A673 (cell line): ENCODE results near the gene GLI3. TPM values are rescaled to one million over a fixed set of nuclear protein-coding genes. Genes with fewer than 3 reads are reported as not detected.

Source experiments
- BruUV-seq: library from RNA; stranded (reverse); fragments of 400-500 nt; replicated peaks from 2 replicates; lab custom pipeline; 2021; lab: Mats Ljungman, UMichigan
- CTCF ChIA-PET: fragments of 300-600 bp; sonication (Branson Sonifier 250); formaldehyde crosslinking; loops from one replicate; lab custom pipeline; 2022; ENCODE audit warnings: antibody characterized with exemption; lab: Charles Lee
- POLR2A ChIA-PET: fragments of 300-600 bp; sonication (Branson Sonifier 250); formaldehyde crosslinking; loops from one replicate; lab custom pipeline; 2022; ENCODE audit warnings: antibody characterized with exemption; ENCODE audit not compliant: low non-redundant PET; lab: Charles Lee
- DNase-seq: peaks from one replicate; pipeline ENCODE4 v3.0.0-alpha.2; 2015; ENCODE audit warnings: low spot score
- H3K27ac ChIP-seq: fragments of 200-600 bp; sonication (generic); 2 replicates; pipeline ENCODE4 v1.5.1; 2016; ENCODE audit warnings: mixed run types, low read depth, mild to moderate bottlenecking, mixed read lengths, antibody characterized with exemption, low read length; ENCODE audit not compliant: poor library complexity, severe bottlenecking
- H3K27me3 ChIP-seq: fragments of 200-600 bp; sonication (generic); replicated peaks from 2 replicates; pipeline ENCODE4 v1.6.1; 2017; ENCODE audit warnings: mixed run types, low read depth, mild to moderate bottlenecking, mixed read lengths, antibody characterized with exemption, low read length; ENCODE audit not compliant: insufficient read depth, poor library complexity
- H3K36me3 ChIP-seq: fragments of 200-600 bp; sonication (generic); 2 replicates; pipeline ENCODE4 v1.6.1; 2016; ENCODE audit warnings: mixed run types, mild to moderate bottlenecking, mixed read lengths, antibody characterized with exemption, low read length; ENCODE audit not compliant: insufficient read depth, poor library complexity, severe bottlenecking
- H3K4me1 ChIP-seq: fragments of 200-600 bp; sonication (generic); 2 replicates; pipeline ENCODE4 v1.6.1; 2017; ENCODE audit warnings: mixed run types, mild to moderate bottlenecking, mixed read lengths, antibody characterized with exemption, low read length; ENCODE audit not compliant: insufficient read depth, poor library complexity, severe bottlenecking
- H3K4me3 ChIP-seq: fragments of 200-600 bp; sonication (generic); 2 replicates; pipeline ENCODE4 v1.5.1; 2016; ENCODE audit warnings: low read depth, mixed run types, mild to moderate bottlenecking, mixed read lengths, low read length; ENCODE audit not compliant: poor library complexity, severe bottlenecking
- H3K9me3 ChIP-seq: fragments of 200-600 bp; sonication (generic); 2 replicates; pipeline ENCODE4 v1.6.1; 2016; ENCODE audit warnings: mixed run types, low read depth, mild to moderate bottlenecking, mixed read lengths, antibody characterized with exemption, low read length; ENCODE audit not compliant: poor library complexity, severe bottlenecking
- EZH2 ChIP-seq: fragments of 200-600 bp; sonication (generic); IDR thresholded peaks from 2 replicates; pipeline ENCODE4 v1.6.1; 2017; ENCODE audit warnings: borderline replicate concordance, low read depth, mild to moderate bottlenecking, mixed read lengths, antibody characterized with exemption, low read length; ENCODE audit not compliant: poor library complexity, severe bottlenecking
- intact Hi-C: fragments of 100-400 bp; cut with micrococcal nuclease; formaldehyde crosslinking; loops from one replicate; pipeline ENCODE4 v1.10.0; 2022; ENCODE audit not compliant: unreplicated experiment
- total RNA-seq: library from RNA; stranded (reverse); gene quantifications from 2 replicates; pipeline ENCODE4 v1.2.3, GENCODE V29; 2021
- TF ChIP-seq, protein P1 (sequence below): fragments of 300-800, 200-600 bp; sonication (generic); conservative IDR thresholded peaks from 2 replicates; pipeline ENCODE4 v1.5.1; 2017; ENCODE audit warnings: low read depth, mild to moderate bottlenecking, antibody characterized with exemption, low read length, moderate library complexity, mixed read lengths

GLI3 gene
- total RNA-seq, 1 experiment from 2014 or later, result 52.6 TPM

GRCh38 chr7:42139751-42140150 lies 97.3 kb downstream of the GLI3 start:
- Histone ChIP-seq H3K27ac (no peak overlapping the region), H3K9me3 (no peaks in the 10 kb centered on the region), H3K36me3 (no peaks in the 10 kb centered on the region), H3K4me1 (peaks cover 40% of the 10 kb centered on the region), H3K4me3 (no peak overlapping the region), H3K27me3 (no peaks in the 10 kb centered on the region)
- no peak for DNase-seq
- ChIA-PET POLR2A (no interaction called here), CTCF (no interaction called here)
- no peak for TF ChIP-seq EZH2
- TF ChIP-seq, protein P1, sequence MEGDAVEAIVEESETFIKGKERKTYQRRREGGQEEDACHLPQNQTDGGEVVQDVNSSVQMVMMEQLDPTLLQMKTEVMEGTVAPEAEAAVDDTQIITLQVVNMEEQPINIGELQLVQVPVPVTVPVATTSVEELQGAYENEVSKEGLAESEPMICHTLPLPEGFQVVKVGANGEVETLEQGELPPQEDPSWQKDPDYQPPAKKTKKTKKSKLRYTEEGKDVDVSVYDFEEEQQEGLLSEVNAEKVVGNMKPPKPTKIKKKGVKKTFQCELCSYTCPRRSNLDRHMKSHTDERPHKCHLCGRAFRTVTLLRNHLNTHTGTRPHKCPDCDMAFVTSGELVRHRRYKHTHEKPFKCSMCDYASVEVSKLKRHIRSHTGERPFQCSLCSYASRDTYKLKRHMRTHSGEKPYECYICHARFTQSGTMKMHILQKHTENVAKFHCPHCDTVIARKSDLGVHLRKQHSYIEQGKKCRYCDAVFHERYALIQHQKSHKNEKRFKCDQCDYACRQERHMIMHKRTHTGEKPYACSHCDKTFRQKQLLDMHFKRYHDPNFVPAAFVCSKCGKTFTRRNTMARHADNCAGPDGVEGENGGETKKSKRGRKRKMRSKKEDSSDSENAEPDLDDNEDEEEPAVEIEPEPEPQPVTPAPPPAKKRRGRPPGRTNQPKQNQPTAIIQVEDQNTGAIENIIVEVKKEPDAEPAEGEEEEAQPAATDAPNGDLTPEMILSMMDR, result no peak
- BruUV-seq, result no TSS peak
- intact Hi-C loops, result loop anchor here (5.0 kb wide), 1 partner anchor 93 kb away; no protein-coding TSS in a partner anchor

GRCh38 chr7:42138691-42139090 lies 98.3 kb downstream of the GLI3 start:
- intact Hi-C loops, result no loop called here
- CTCF ChIA-PET, result interaction anchor here (0.7 kb wide), 1 partner anchor 62 kb away, joined by 4 read pairs; no protein-coding TSS in a partner anchor
- Histone ChIP-seq H3K36me3 (no peaks in the 10 kb centered on the region), H3K27me3 (no peaks in the 10 kb centered on the region), H3K27ac (no peak overlapping the region), H3K4me3 (no peak overlapping the region), H3K4me1 (peaks cover 39% of the 10 kb centered on the region), H3K9me3 (no peaks in the 10 kb centered on the region)
- BruUV-seq, result no TSS peak
- POLR2A ChIA-PET, result no interaction called here
- TF ChIP-seq, protein P1, result peak; percentile 36; the same call in 1 of the 2 replicates
- TF ChIP-seq EZH2, result no peak
- DNase-seq, result no peak

GRCh38 chr7:42137941-42138340 lies 99.1 kb downstream of the GLI3 start:
- H3K4me3 ChIP-seq, result no peak overlapping the region
- H3K27ac ChIP-seq, result no peak overlapping the region
- H3K4me1 ChIP-seq, result peaks cover 35% of the 10 kb centered on the region
- no peaks in the 10 kb centered on the region for H3K27me3 ChIP-seq
- BruUV-seq, result no TSS peak
- no peaks in the 10 kb centered on the region for H3K9me3 ChIP-seq
- ChIA-PET CTCF (interaction anchor here (0.7 kb wide), 1 partner anchor 61 kb away, joined by 4 read pairs; no protein-coding TSS in a partner anchor), POLR2A (no interaction called here)
- TF ChIP-seq, protein P1, result no peak
- TF ChIP-seq EZH2, result no peak
- no peaks in the 10 kb centered on the region for H3K36me3 ChIP-seq
- intact Hi-C loops, result no loop called here
- no peak for DNase-seq
